HG02798 (cell line): Measurements from ENCODE around the gene IL11.
"Not testable (repeated sequence)": the region's sequence is repeated elsewhere in the genome, so short reads cannot be mapped to it uniquely, and the experiment has no call there.

Experiments used
- ATAC-seq: cut with Tn5 transposase; IDR thresholded peaks from one replicate; pipeline ENCODE4 v1.9.1; 2021; ENCODE audit warnings: mild to moderate bottlenecking; ENCODE audit not compliant: unreplicated experiment, poor library complexity

The IL11 gene

GRCh38 chr19:55370305-55370988 lies at the start of gene IL11:
TSS of gene IL11 (minus strand) at chr19:55370463. CDS start at chr19:55370310, 153 bp downstream.
- ATAC-seq = no peak

- ATAC-seq = no peak
Observed at GRCh38 chr19:55419624-55420236, 49.5 kb upstream of the IL11 start.

- ATAC-seq = no peak
Observed at GRCh38 chr19:55419103-55419502, 48.8 kb upstream of the IL11 start.

- no peak for ATAC-seq
Observed at GRCh38 chr19:55418185-55418584, 47.9 kb upstream of the IL11 start.

- no peak for ATAC-seq
Observed at GRCh38 chr19:55410168-55410567, 39.9 kb upstream of the IL11 start.

- ATAC-seq = not testable (repeated sequence)
Observed at GRCh38 chr19:55409179-55409578, 38.9 kb upstream of the IL11 start.

GRCh38 chr19:55408533-55408872 lies 38.2 kb upstream of the IL11 start:
- no peak for ATAC-seq

- peak; percentile 80 for ATAC-seq
Observed at GRCh38 chr19:55407800-55408532, 37.7 kb upstream of the IL11 start.

GRCh38 chr19:55407550-55407799 lies 37.2 kb upstream of the IL11 start, which contains the start of gene UBE2S:
TSS of gene UBE2S (minus strand) at chr19:55407788. CDS start at chr19:55407589, 199 bp downstream.
- ATAC-seq = not testable (repeated sequence)

GRCh38 chr19:55406826-55407549 lies 36.7 kb upstream of the IL11 start:
- no peak for ATAC-seq

- ATAC-seq = no peak
Observed at GRCh38 chr19:55406091-55406825, 36.0 kb upstream of the IL11 start.

GRCh38 chr19:55405638-55406037 lies 35.4 kb upstream of the IL11 start:
- ATAC-seq = no peak

GRCh38 chr19:55402509-55402908 lies 32.2 kb upstream of the IL11 start:
- no peak for ATAC-seq

GRCh38 chr19:55401390-55401789 lies 31.1 kb upstream of the IL11 start:
- not testable (repeated sequence) for ATAC-seq

GRCh38 chr19:55400281-55401087 lies 30.2 kb upstream of the IL11 start:
- no peak for ATAC-seq

GRCh38 chr19:55398200-55398925 lies 28.1 kb upstream of the IL11 start:
- no peak for ATAC-seq

GRCh38 chr19:55392820-55393761 lies 22.8 kb upstream of the IL11 start:
- ATAC-seq = no peak
